Anterior cingulate cortex (tissue), 58 donors: ENCODE measurements around the gene DAW1.
A peak's percentile ranks its signal among the peaks of the same experiment; 100 is the strongest.

ENCODE experiments used
- DNase-seq, 58 donors: peaks; one replicate each; lab custom pipeline; 2025; lab: John Stamatoyannopoulos, UW

Gene DAW1

GRCh38 chr2:227860221-227860641 lies 11.2 kb upstream of the DAW1 start:
- peak in 49 of 58 donors; percentile 9 to 80 (median 49) for DNase-seq

- DNase-seq, result peak in 1 of 58 donors; percentile 41
Measured at GRCh38 chr2:227861011-227861410, 10.4 kb upstream of the DAW1 start.

GRCh38 chr2:227862227-227862740 lies 9.1 kb upstream of the DAW1 start:
- peak in 1 of 58 donors; percentile 24 for DNase-seq

GRCh38 chr2:227862741-227863588 lies 8.5 kb upstream of the DAW1 start:
- DNase-seq, result peak in 2 of 58 donors; percentile 9 to 10

DNA sequence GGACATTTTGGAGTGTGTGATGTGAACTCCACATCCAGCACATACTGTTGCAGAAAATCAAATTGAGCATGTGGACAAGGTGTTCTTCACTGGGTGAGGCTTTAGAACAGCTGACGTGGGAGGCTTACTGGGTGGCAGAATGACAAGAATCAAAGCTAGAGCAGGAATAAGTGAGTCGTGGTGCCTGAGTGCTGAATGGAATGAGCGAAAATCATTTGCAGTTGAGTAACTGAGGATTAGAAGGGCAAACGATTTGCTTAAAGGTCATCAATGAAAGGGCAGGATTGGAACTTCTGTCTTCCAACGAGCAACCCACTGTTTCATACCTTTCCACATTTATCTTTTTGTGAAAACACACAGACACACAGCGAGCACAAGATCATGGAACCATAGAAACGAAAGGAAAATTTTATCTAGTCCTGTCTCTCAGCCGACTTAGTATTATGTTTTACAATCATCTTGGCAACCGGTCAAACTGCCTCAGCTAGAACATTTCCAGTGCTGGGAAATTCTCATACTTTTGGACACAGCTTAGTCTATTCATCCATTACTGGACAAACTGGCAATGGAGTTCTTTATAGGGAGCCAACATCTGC lies 7.2 kb upstream of the DAW1 start:
- peak in 7 of 58 donors; percentile 8 to 46 (median 20) for DNase-seq

- no peak for DNase-seq
Measured at GRCh38 chr2:227865291-227865690, 6.1 kb upstream of the DAW1 start.

- DNase-seq, result no peak
Measured at GRCh38 chr2:227867386-227867785, 4.0 kb upstream of the DAW1 start.

- no peak for DNase-seq
Measured at GRCh38 chr2:227870710-227871374, 589 bp upstream of the DAW1 start.

DNA sequence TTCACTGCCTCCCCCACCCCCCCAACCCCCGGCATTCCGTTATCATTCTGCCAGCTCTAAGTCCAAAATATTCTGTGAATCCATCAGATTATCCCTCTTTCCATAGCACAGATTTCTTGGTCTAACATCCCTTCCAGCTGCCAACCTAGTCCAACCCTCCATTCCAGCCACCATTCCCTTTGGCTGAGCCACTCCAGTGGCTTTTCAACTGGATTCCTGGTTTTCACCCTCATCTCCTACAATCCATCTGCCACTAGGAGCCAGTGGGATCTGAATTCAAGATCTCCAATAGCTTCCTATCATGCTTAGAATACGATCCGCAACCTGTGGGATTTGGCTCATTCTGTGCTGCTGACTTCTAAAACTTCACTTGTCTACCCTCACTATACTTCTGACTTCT lies 1.2 kb downstream of the DAW1 start:
- no peak for DNase-seq

- no peak for DNase-seq
Measured at GRCh38 chr2:227876300-227876801, 4.9 kb downstream of the DAW1 start.

DNA sequence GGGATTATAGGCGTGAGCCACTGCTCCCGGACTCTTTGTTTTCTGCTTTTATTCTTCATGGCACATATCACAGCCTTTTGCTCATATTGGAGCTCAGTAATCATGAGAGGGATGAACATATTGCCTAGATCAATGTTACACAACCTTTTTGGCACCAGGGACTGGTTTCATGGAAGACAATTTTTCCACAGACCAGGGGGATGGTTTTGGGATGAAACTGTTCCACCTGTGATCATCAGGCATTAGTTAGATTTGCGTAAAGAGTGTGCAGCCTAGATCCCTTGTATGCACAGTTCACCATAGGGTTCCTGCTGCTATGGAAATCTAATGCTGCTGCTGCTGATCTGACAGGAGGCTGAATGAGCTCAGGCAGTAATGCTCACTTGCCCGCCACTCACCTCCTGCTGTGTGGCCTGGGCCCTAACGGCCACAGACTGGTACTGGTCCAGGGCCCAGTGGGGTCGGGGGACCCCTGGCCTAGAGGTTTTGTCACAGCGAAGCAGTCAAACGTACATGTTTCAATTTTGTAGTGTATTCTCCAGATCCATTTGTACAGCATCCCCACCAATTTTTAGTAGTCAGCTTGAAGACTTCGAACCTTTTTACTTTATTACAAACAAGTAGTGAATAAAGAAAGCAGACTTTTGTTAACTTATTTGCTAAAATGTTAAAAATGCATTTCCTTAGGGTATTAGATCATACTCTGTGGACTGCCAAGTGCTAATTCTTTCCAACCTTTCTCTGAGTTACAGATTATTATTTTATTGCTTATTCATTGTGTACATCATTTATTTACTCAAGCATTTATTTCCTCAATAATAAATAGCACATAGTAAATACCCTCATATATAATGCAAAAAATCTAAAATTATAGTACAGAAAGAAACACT lies 6.2 kb downstream of the DAW1 start:
- DNase-seq, result no peak

GRCh38 chr2:227880460-227880859 lies 9.0 kb downstream of the DAW1 start:
- DNase-seq, result no peak

GRCh38 chr2:227881866-227882517 lies 10.6 kb downstream of the DAW1 start:
- DNase-seq, result no peak

DNA sequence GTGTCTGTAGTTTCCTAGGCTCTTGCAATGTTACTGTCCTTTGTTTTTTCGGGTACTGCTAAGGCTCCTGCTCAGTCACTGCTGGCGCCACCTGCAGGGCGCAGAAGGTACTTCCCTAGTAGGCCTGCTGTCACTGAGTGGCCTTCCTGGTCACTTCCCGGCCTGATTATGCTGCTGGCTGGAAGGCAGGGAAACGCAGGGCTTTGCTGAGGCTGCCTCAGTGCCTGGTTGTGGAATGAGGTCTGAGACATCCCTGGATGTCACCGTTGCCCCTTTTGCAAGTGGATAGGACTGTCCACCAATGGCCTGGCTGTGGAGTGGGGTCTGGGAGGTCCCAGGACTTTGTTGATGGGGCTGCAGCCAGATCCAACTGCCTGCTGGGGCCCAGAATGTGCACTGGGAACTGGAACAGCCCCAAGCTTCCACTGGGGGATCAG lies 13.1 kb downstream of the DAW1 start:
- peak in 10 of 58 donors; percentile 4 to 65 (median 16) for DNase-seq

DNA sequence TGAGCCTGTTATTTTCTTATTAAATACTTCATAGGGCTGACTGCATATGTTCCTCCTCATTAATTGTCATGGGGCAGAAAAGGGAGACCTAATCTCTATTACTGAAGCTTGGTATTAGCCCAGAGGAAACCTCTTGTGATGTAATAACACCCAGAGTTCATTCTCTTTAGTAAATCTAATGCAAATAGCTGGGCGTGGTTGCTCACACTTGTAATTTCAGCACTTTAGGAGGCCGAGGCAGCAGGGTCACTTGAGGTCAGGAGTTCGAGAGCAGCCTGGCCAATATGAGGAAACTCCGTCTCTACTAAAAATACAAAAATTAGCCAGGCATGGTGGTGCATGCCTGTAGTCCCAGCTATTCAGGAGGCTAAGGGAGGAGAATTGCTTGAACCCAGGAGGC lies 14.7 kb downstream of the DAW1 start:
- no peak for DNase-seq

DNA sequence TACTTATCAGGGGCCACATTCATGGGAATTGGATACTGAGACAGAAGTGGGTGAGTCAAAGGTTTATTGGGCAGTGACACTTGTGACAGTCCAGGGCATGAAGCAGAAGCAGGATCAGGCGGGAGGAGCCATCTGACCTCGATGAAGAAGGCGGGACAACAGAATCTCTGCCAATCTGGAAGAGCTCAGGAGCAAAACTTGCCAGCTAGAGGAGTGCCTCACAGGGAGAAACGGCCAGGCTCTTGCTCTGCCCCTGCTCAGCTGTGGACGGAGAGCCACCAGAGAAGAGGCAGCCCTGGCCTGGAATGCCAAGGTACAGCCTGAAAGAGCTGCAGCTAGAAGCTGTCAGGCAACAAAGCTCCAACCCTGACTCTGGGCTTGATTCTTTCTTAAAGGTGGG lies 16.9 kb downstream of the DAW1 start:
- no peak for DNase-seq

- no peak for DNase-seq
Measured at GRCh38 chr2:227889336-227889735, 17.9 kb downstream of the DAW1 start.

- peak in 2 of 58 donors; percentile 6 to 64 for DNase-seq
Measured at GRCh38 chr2:227890495-227891079, 19.2 kb downstream of the DAW1 start.

GRCh38 chr2:227891673-227892072 lies 20.2 kb downstream of the DAW1 start:
- no peak for DNase-seq
